Measurements from ENCODE around the gene MROH8. TPM values are rescaled to one million over a fixed set of nuclear protein-coding genes. Genes with fewer than 3 reads are reported as not detected.

The MROH8 gene
- total and polyA plus RNA-seq, 2 of the 13 experiments (the other 11 are each of a cell fraction or from before 2014, with no cell fraction given), result 2.6 to 5.5 TPM

- peak; percentile 86 for TF ChIP-seq ZNF639 (CRISPR knock-in tag; conservative IDR thresholded peaks at IDR 0.05)
- peak; percentile 95 for TF ChIP-seq ZNF773 (CRISPR knock-in tag; IDR thresholded peaks at IDR 0.05; ENCODE audit: borderline replicate concordance)
- TF ChIP-seq ZNF709 (CRISPR knock-in tag; IDR thresholded peaks at IDR 0.05), result peak; percentile 97
- TF ChIP-seq FOXC1 (CRISPR knock-in tag; IDR thresholded peaks at IDR 0.05; ENCODE audit: borderline replicate concordance), result peak; percentile 87; the same call in 1 of the 2 replicates
- peak; percentile 98 for TF ChIP-seq MEIS1 (CRISPR knock-in tag; IDR thresholded peaks at IDR 0.05; ENCODE audit: borderline replicate concordance)
- TF ChIP-seq NAIF1 (CRISPR knock-in tag; IDR thresholded peaks at IDR 0.05; ENCODE audit: borderline replicate concordance), result peak; percentile 53; the same call in 1 of the 2 replicates
- TF ChIP-seq GZF1 (CRISPR knock-in tag; IDR thresholded peaks at IDR 0.05), result peak; percentile 94; the same call in 1 of the 2 replicates
- peak; percentile 97 for TF ChIP-seq ZZZ3 (CRISPR knock-in tag; IDR thresholded peaks at IDR 0.05; ENCODE audit: borderline replicate concordance)
- peak; percentile 97 for TF ChIP-seq ZNF138 (CRISPR knock-in tag; IDR thresholded peaks at IDR 0.05; ENCODE audit: low read depth)
- peak; percentile 89 for TF ChIP-seq PRDM4 (CRISPR knock-in tag; IDR thresholded peaks at IDR 0.05; ENCODE audit: borderline replicate concordance)
- TF ChIP-seq TCF7 (IDR thresholded peaks at IDR 0.05; ENCODE audit: low read depth), result peak; percentile 15; the same call in 1 of the 2 replicates
- TF ChIP-seq NFYC (CRISPR knock-in tag; IDR thresholded peaks at IDR 0.05), result peak; percentile 64
- TF ChIP-seq ZHX2 (IDR thresholded peaks at IDR 0.05; ENCODE audit: low read depth), result peak; percentile 55
- peak; percentile 93; the same call in 1 of the 2 replicates for TF ChIP-seq ZHX2 (CRISPR knock-in tag; IDR thresholded peaks at IDR 0.05; ENCODE audit: borderline replicate concordance)
- TF ChIP-seq TMF1 (CRISPR knock-in tag; IDR thresholded peaks at IDR 0.05; ENCODE audit: low read depth), result peak; percentile 94; the same call in 1 of the 2 replicates
- TF ChIP-seq ZNF678 (CRISPR knock-in tag; IDR thresholded peaks at IDR 0.05), result peak; percentile 61; the same call in 1 of the 2 replicates
- TF ChIP-seq GFI1 (CRISPR knock-in tag; IDR thresholded peaks at IDR 0.05; ENCODE audit: borderline replicate concordance), result peak; percentile 85
Observed at GRCh38 chr20:37095599-37096414, 83.5 kb downstream of the MROH8 start, which contains the start of gene RBL1 (continued).

Data from HepG2 (cell line).